K562 (cell line): Measurements from ENCODE around the gene ITGA11. TPM values are rescaled to one million over a fixed set of nuclear protein-coding genes. Genes with fewer than 3 reads are reported as not detected.

ENCODE experiments used
- ATAC-seq: fragments of 200-7000 bp; cut with Tn5 transposase; 3 replicates; pipeline ENCODE4 v1.9.1; 2020; ENCODE audit warnings: moderate library complexity
- BruUV-seq: library from RNA; stranded (reverse); fragments of 400-500 nt; replicated peaks from 2 replicates; lab custom pipeline; 2021; lab: Mats Ljungman, UMichigan
- CTCF ChIA-PET: fragments of 300-600 bp; formaldehyde crosslinking; extraction: SDS; loops from one replicate; lab custom pipeline; 2021; ENCODE audit warnings: low intra/inter-chr PET ratio; lab: Yijun Ruan, JAX
- POLR2A ChIA-PET: fragments of 300-600, 350-650 bp; sonication (Branson Sonifier 250); formaldehyde crosslinking; extraction: SDS; loops from one replicate; lab custom pipeline; 2021; ENCODE audit warnings: antibody characterized with exemption, inconsistent platforms; lab: Yijun Ruan, JAX
- DNase-seq, 4 experiments: peaks; one replicate each; pipeline versions ENCODE4 v3.0.0 to v3.0.0-alpha.2; 2011 to 2018; ENCODE audit warnings: low spot score in 3 of 4, mixed read lengths in 3 of 4; ENCODE audit errors: extremely low read depth in 1 of 4
- FAIRE-seq: peaks from 2 replicates; lab custom pipeline; 2011; peaks lifted over from hg19 to GRCh38; lab: Jason Lieb, UNC
- H2AFZ ChIP-seq: 2 replicates; pipeline ENCODE4 v1.6.0; 2011; ENCODE audit warnings: low read depth, low read length, control low read depth, inconsistent platforms
- H3K27ac ChIP-seq: fragments of 200-600 bp; 3 replicates; pipeline ENCODE4 v1.8.0; 2011; ENCODE audit warnings: low read depth, mild to moderate bottlenecking, control low read depth, inconsistent platforms, low read length, moderate library complexity, mixed read lengths; ENCODE audit errors: extremely low read depth
- H3K27me3 ChIP-seq, 2 experiments: fragments of 300-600 bp in 1 of 2; 2 replicates in 1 of 2; 3 replicates in 1 of 2; pipeline versions ENCODE4 v1.6.0 to v1.8.0; 2011; ENCODE audit warnings: inconsistent platforms in 2 of 2, low read length in 2 of 2, mild to moderate bottlenecking in 1 of 2, mixed read lengths in 1 of 2, moderate library complexity in 1 of 2; ENCODE audit not compliant: control insufficient read depth in 2 of 2, insufficient read depth in 2 of 2
- H3K36me3 ChIP-seq: fragments of 300-600 bp; 3 replicates; pipeline ENCODE4 v1.8.0; 2011; ENCODE audit warnings: mild to moderate bottlenecking, low read length, inconsistent platforms; ENCODE audit not compliant: control insufficient read depth, insufficient read depth
- H3K4me1 ChIP-seq, 2 experiments: fragments of 200-600 bp in 1 of 2; replicated peaks in 1 of 2; 2 replicates in 1 of 2; 3 replicates in 1 of 2; pipeline versions ENCODE4 v1.5.1 to v1.8.0; 2011; ENCODE audit warnings: inconsistent platforms in 2 of 2, low read length in 2 of 2, mild to moderate bottlenecking in 1 of 2, mixed read lengths in 1 of 2, moderate library complexity in 1 of 2; ENCODE audit not compliant: control insufficient read depth in 2 of 2, insufficient read depth in 2 of 2
- H3K4me2 ChIP-seq: 2 replicates; pipeline ENCODE4 v1.6.1; 2011; ENCODE audit warnings: low read length, control low read depth, inconsistent platforms, mixed read lengths; ENCODE audit not compliant: insufficient read depth
- H3K4me3 ChIP-seq: fragments of 200-600 bp; sonication (generic), shearing (Covaris generic); 2 replicates; pipeline ENCODE4 v1.5.1; 2016; ENCODE audit warnings: control low read depth, inconsistent platforms
- H3K79me2 ChIP-seq: fragments of 200-600 bp; 3 replicates; pipeline ENCODE4 v1.8.0; 2011; ENCODE audit warnings: low read length, inconsistent platforms; ENCODE audit not compliant: control insufficient read depth, insufficient read depth
- H3K9ac ChIP-seq, 2 experiments: 2 replicates each; pipeline versions ENCODE4 v1.6.0 to v1.6.1; 2011; ENCODE audit warnings: low read depth in 2 of 2, low read length in 2 of 2, control low read depth in 1 of 2, inconsistent platforms in 1 of 2, mild to moderate bottlenecking in 1 of 2, mixed read lengths in 1 of 2; ENCODE audit not compliant: insufficient read depth in 1 of 2
- H3K9me1 ChIP-seq: one replicate; pipeline ENCODE4 v1.6.0; 2011; ENCODE audit warnings: inconsistent platforms, mild to moderate bottlenecking, low read length, moderate library complexity; ENCODE audit not compliant: control insufficient read depth, insufficient read depth
- H3K9me3 ChIP-seq: replicated peaks from 2 replicates; pipeline ENCODE4 v1.5.1; 2011; ENCODE audit warnings: low read depth, low read length, inconsistent platforms; ENCODE audit not compliant: control insufficient read depth, insufficient read depth
- H4K20me1 ChIP-seq: replicated peaks from 2 replicates; pipeline ENCODE4 v1.6.1; 2011; ENCODE audit warnings: low read length, inconsistent platforms, mixed read lengths; ENCODE audit not compliant: control insufficient read depth, insufficient read depth
- ZBTB8A ChIP-seq: fragments of 450-650 bp; IDR thresholded peaks from 2 replicates; pipeline ENCODE4 v1.6.1; 2018; ENCODE audit warnings: mild to moderate bottlenecking, moderate library complexity; ENCODE audit not compliant: partially characterized antibody
- ZFP36 ChIP-seq: fragments of 150-350 bp; IDR thresholded peaks from 2 replicates; pipeline ENCODE4 v1.6.1; 2018; ENCODE audit warnings: low read length, low read depth; ENCODE audit not compliant: partially characterized antibody
- WGBS: fragments of 100-300 bp; shearing (Covaris generic); methylation state at CpG from one replicate; pipeline ENCODE4 v1.1.6; 2016; ENCODE audit warnings: low coverage, mixed read lengths; ENCODE audit not compliant: insufficient coverage; ENCODE audit errors: missing lambda C conversion rate; 5-methylcytosine and 5-hydroxymethylcytosine counted together
- in situ Hi-C: fragments of 300-500 bp; cut with MboI; formaldehyde crosslinking; loops from 4 replicates; pipeline ENCODE4 v1.15.0; 2018; ENCODE audit warnings: inconsistent platforms, mixed read lengths
- intact Hi-C: fragments of 100-400 bp; cut with micrococcal nuclease; formaldehyde crosslinking; loops from 2 replicates; pipeline ENCODE4 v1.14.2; 2022
- polyA plus RNA-seq, 8 experiments: library from polyadenylated mRNA; depleted of rRNA in 4 of 8; stranded (reverse) in 5 of 8; unstranded in 3 of 8; fragments of >200 nt; fragmentation: Nextera tagmentation in 2 of 8; fragmentation: Illumina TruSeq in 1 of 8; extraction: Ambion mirVana in 2 of 8; extraction: Trizol in 1 of 8; gene quantifications; 2 replicates each; pipeline versions ENCODE4 v1.2.1 to v1.2.3, GENCODE V29; 2011 to 2014; ENCODE audit warnings: inconsistent platforms in 1 of 8, missing spikeins in 1 of 8
- total RNA-seq, 7 experiments: library from RNA; depleted of rRNA in 6 of 7; stranded (reverse); fragments of >200 nt in 6 of 7; fragmentation: Illumina TruSeq in 2 of 7; extraction: Trizol in 2 of 7; gene quantifications; 2 replicates each; pipeline versions ENCODE4 v1.2.1 to v1.2.3, GENCODE V29; 2011 to 2021; ENCODE audit warnings: low replicate concordance in 1 of 7
- TF ChIP-seq, protein P1 (sequence below), 2 experiments: fragments of 150-350 bp in 1 of 2; IDR thresholded peaks; 2 replicates each; pipeline ENCODE4 v1.6.1; 2012 to 2016; ENCODE audit warnings: low read depth in 2 of 2, low read length in 2 of 2, mild to moderate bottlenecking in 1 of 2, moderate library complexity in 1 of 2

The ITGA11 gene
- total and polyA plus RNA-seq, 9 of the 15 experiments (the other 6 are each of a cell fraction or from before 2014, with no cell fraction given): 0.01 TPM; not detected in 8

DNA sequence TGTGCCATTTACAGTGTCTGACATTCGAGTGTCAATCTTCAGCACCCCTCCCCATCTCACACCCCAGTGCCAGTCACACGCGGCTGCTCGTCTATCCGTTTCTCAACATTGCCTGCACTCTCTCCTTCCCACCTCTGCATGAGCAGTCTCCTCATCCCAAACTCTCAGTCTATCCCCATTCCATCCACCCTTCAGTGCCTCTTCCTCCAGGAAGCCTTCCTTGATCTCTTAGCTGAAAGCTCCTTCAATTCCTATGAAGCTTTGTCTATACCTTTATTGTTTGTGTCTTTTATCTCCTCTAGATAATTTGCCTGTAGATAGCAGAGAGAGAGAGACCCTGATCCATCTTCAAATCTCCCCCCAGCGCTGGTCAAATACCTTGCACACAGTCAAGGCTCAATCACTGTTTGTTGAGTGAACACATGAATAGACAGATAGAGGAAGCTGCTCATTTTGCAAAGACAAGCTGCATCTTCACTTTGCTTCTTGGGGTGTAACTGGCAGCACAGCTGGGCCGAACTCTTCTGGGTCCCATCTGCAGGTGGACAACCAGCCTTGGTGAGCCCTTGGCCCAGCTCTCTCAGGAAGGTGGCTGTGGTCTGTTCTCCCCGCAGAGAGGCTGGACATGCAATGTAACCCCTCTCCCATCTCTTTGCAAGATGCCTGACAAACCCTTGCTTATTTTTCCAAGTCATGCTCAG, 52.8 kb downstream of the ITGA11 start:
- ATAC-seq: no peak
- under 1% methylated on average over 8 of the region's 8 CpGs for WGBS
- no peak overlapping the region for H3K27ac ChIP-seq
- in situ Hi-C loops: no loop called here
- ChIA-PET POLR2A (no interaction called here), CTCF (no interaction called here)
- no peak for FAIRE-seq
- no peak overlapping the region for H2AFZ ChIP-seq
- no peaks in the 10 kb centered on the region for H4K20me1 ChIP-seq
- H3K4me1 ChIP-seq: no peaks in the 10 kb centered on the region
- peaks cover 0 to 16% of the 10 kb centered on the region in 2 experiments; a peak in 2 of 5 replicates for H3K27me3 ChIP-seq
- H3K4me2 ChIP-seq: no peak overlapping the region
- TF ChIP-seq ZFP36: peak; percentile 91
- TF ChIP-seq, protein P1, sequence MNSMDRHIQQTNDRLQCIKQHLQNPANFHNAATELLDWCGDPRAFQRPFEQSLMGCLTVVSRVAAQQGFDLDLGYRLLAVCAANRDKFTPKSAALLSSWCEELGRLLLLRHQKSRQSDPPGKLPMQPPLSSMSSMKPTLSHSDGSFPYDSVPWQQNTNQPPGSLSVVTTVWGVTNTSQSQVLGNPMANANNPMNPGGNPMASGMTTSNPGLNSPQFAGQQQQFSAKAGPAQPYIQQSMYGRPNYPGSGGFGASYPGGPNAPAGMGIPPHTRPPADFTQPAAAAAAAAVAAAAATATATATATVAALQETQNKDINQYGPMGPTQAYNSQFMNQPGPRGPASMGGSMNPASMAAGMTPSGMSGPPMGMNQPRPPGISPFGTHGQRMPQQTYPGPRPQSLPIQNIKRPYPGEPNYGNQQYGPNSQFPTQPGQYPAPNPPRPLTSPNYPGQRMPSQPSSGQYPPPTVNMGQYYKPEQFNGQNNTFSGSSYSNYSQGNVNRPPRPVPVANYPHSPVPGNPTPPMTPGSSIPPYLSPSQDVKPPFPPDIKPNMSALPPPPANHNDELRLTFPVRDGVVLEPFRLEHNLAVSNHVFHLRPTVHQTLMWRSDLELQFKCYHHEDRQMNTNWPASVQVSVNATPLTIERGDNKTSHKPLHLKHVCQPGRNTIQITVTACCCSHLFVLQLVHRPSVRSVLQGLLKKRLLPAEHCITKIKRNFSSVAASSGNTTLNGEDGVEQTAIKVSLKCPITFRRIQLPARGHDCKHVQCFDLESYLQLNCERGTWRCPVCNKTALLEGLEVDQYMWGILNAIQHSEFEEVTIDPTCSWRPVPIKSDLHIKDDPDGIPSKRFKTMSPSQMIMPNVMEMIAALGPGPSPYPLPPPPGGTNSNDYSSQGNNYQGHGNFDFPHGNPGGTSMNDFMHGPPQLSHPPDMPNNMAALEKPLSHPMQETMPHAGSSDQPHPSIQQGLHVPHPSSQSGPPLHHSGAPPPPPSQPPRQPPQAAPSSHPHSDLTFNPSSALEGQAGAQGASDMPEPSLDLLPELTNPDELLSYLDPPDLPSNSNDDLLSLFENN (IDR thresholded peaks at IDR 0.05; ENCODE audit: low read depth in 2 of 2, low read length in 2 of 2): no peak
- TF ChIP-seq ZBTB8A: no peak
- no peaks in the 10 kb centered on the region for H3K9me3 ChIP-seq
- H3K9me1 ChIP-seq: no peaks in the 10 kb centered on the region
- H3K9ac ChIP-seq: no peak overlapping the region
- no peaks in the 10 kb centered on the region for H3K36me3 ChIP-seq
- no peak overlapping the region for H3K4me3 ChIP-seq
- DNase-seq: no peak
- BruUV-seq: no TSS peak
- intact Hi-C loops: no loop called here
- H3K79me2 ChIP-seq: no peaks in the 10 kb centered on the region
